T-cell (primary cell): ENCODE measurements around the gene NEK5. TPM values are rescaled to one million over a fixed set of nuclear protein-coding genes. Genes with fewer than 3 reads are reported as not detected.
"Not testable (repeated sequence)": the region's sequence is repeated elsewhere in the genome, so short reads cannot be mapped to it uniquely, and the experiment has no call there.

ENCODE experiments used
- ATAC-seq, 4 experiments: fragments of 200-7000 bp in 3 of 4; fragments of 150-1000 bp in 1 of 4; cut with Tn5 transposase; replicated peaks in 1 of 4; 1 replicate in 3 of 4; 2 replicates in 1 of 4; pipeline ENCODE4 v1.10.0; 2021; ENCODE audit warnings: moderate library complexity in 3 of 4, mild to moderate bottlenecking in 2 of 4, moderate number of reproducible peaks in 1 of 4
- CTCF ChIA-PET, 2 donors: fragments of 300-600 bp; sonication (Branson Sonifier 250); formaldehyde crosslinking; loops; one replicate each; lab custom pipeline; 2022; ENCODE audit warnings: antibody characterized with exemption in 2 of 2; lab: Charles Lee
- POLR2A ChIA-PET, 2 donors: fragments of 300-600 bp; sonication (Branson Sonifier 250); formaldehyde crosslinking; loops; one replicate each; lab custom pipeline; 2022; ENCODE audit warnings: antibody characterized with exemption in 2 of 2; lab: Charles Lee
- DNase-seq, 35 experiments: peaks; one replicate each; pipeline versions ENCODE4 v3.0.0 to v3.0.0-alpha.2; 2013 to 2023
- H3K27ac ChIP-seq: one replicate; pipeline ENCODE4 v1.5.1; 2013; ENCODE audit warnings: low read length
- H3K27me3 ChIP-seq, 2 experiments: replicated peaks in 1 of 2; 1 replicate in 1 of 2; 2 replicates in 1 of 2; pipeline versions ENCODE4 v1.6.1 to v1.7.0; 2013; ENCODE audit warnings: low read length in 1 of 2, mixed read lengths in 1 of 2; ENCODE audit not compliant: control insufficient read depth in 2 of 2, insufficient read depth in 2 of 2; ENCODE audit errors: extremely low read depth in 1 of 2
- H3K36me3 ChIP-seq, 2 donors: 1 replicate in 1 of 2; 2 replicates in 1 of 2; pipeline versions ENCODE4 v1.6.1 to v1.7.0; 2013; ENCODE audit warnings: low read length in 1 of 2; ENCODE audit not compliant: control insufficient read depth in 2 of 2, insufficient read depth in 1 of 2; ENCODE audit errors: extremely low read depth in 1 of 2
- H3K4me1 ChIP-seq, 2 experiments: 1 replicate in 1 of 2; 2 replicates in 1 of 2; pipeline versions ENCODE4 v1.6.1 to v1.7.0; 2013; ENCODE audit warnings: low read length in 2 of 2, mixed read lengths in 1 of 2; ENCODE audit not compliant: insufficient read depth in 2 of 2, control insufficient read depth in 1 of 2; ENCODE audit errors: extremely low read depth in 1 of 2
- H3K4me3 ChIP-seq, 2 donors: 1 replicate in 1 of 2; 2 replicates in 1 of 2; pipeline versions ENCODE4 v1.5.1 to v1.7.0; 2013; ENCODE audit warnings: mild to moderate bottlenecking in 2 of 2, low read length in 1 of 2, moderate library complexity in 1 of 2; ENCODE audit not compliant: control insufficient read depth in 1 of 2; ENCODE audit errors: extremely low read depth in 1 of 2
- H3K9me3 ChIP-seq: 2 replicates; pipeline ENCODE4 v1.7.0; 2013
- H3K27ac Mint-ChIP-seq, 2 donors: one replicate each; pipeline ENCODE4 v1.8.0; 2020 to 2021; ENCODE audit warnings: mild to moderate bottlenecking in 2 of 2, mixed read lengths in 2 of 2
- H3K27me3 Mint-ChIP-seq, 2 donors: one replicate each; pipeline ENCODE4 v1.8.0; 2021 to 2022; ENCODE audit warnings: mixed read lengths in 2 of 2
- H3K36me3 Mint-ChIP-seq: one replicate; pipeline ENCODE4 v1.8.0; 2021; ENCODE audit warnings: mixed read lengths
- H3K4me1 Mint-ChIP-seq, 3 donors: one replicate each; pipeline ENCODE4 v1.8.0; 2020 to 2022; ENCODE audit warnings: mixed read lengths in 3 of 3, mild to moderate bottlenecking in 1 of 3
- H3K4me3 Mint-ChIP-seq, 3 donors: one replicate each; pipeline ENCODE4 v1.8.0; 2020 to 2022; ENCODE audit warnings: mild to moderate bottlenecking in 3 of 3, mixed read lengths in 3 of 3, moderate library complexity in 3 of 3
- H3K9me3 Mint-ChIP-seq, 3 donors: one replicate each; pipeline ENCODE4 v1.8.0; 2020 to 2022; ENCODE audit warnings: mixed read lengths in 3 of 3
- WGBS: methylation state at CpG from one replicate; pipeline ENCODE4 v1.1.5; 2013; ENCODE audit warnings: missing lambda C conversion rate; ENCODE audit not compliant: insufficient coverage; 5-methylcytosine and 5-hydroxymethylcytosine counted together
- total RNA-seq, 35 experiments: library from RNA in 6 of 35; stranded (reverse) in 6 of 35; fragments of 120-200 nt in 1 of 35; gene quantifications; one replicate each; pipeline versions ENCODE4 v1.2.1 to v1.2.4 and lab custom pipeline; 2013 to 2026

Gene NEK5
- total RNA-seq, 5 donors from 2014 or later (not counting 1 experiment from before 2014, with no cell fraction given): 0.09 TPM; not detected in 4

DNA sequence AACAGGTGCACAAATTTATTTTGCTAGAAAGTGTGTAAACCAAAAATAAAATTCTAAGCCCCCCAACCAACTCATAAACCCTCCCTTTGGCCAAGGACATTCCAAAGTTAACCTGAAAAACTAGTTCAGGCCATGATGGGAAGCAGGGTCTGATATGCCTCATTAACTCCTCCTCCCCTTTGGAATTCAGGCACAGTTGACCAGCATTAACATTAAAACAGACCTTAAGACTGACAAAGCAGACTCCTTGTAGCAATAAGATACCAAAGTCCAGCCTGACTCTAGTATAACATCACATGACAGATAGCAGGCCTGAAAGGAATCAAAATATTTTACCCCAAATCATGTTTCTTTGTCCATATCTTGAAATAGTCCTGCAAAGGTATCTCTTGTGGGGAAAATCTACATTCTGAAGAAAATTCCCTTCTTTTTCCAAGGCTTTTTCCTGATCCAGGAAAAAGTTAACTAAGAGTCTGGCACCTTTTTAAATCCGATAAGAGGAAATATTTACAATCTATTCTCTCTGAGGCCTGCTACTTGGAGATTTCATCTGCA, 19.7 kb downstream of the NEK5 start:
- Histone ChIP-seq H3K9me3 (no peaks in the 10 kb centered on the region), H3K4me1 (no peaks in the 10 kb centered on the region), H3K27me3 (no peaks in the 10 kb centered on the region), H3K36me3 (no peaks in the 10 kb centered on the region), H3K4me3 (no peak overlapping the region), H3K27ac (no peak overlapping the region)
- DNase-seq: no peak
- Mint-ChIP-seq H3K27ac (no peak overlapping the region), H3K27me3 (peaks cover 3 to 13% of the 10 kb centered on the region in 2 donors), H3K36me3 (no peaks in the 10 kb centered on the region), H3K4me3 (no peak overlapping the region), H3K9me3 (no peaks in the 10 kb centered on the region), H3K4me1 (no peaks in the 10 kb centered on the region)
- 90% methylated on average over 1 of the region's 1 CpG for WGBS
- no peak for ATAC-seq
- ChIA-PET POLR2A (no interaction called here), CTCF (interaction anchor here in 1 of 2 donors (0.8 kb wide), 1 partner anchor 356 kb away, joined by 3 read pairs; no protein-coding TSS in a partner anchor)

DNA sequence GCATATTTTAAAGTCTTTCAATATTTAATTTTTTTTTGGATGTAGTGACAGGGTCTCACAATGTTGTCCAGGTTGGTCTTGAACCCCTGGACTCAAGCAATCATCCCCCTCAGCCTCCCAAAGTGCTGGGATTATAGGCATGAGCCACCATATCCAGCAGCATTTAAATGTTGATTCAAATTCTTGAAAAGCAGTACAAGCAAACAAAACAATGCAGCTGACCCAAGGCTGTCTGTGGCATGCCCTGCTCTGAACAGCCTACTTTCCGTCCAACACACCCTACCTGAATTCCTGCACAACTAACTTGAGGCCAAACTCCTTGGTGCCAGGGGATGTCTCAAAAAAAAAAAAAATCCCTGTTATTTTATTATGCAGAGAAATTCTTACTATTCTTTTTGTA, 23.0 kb downstream of the NEK5 start:
- Mint-ChIP-seq H3K27ac (no peak overlapping the region), H3K4me1 (no peaks in the 10 kb centered on the region), H3K27me3 (peaks cover 3% of the 10 kb centered on the region in 2 donors), H3K9me3 (no peaks in the 10 kb centered on the region), H3K4me3 (no peak overlapping the region), H3K36me3 (no peaks in the 10 kb centered on the region)
- Histone ChIP-seq H3K27ac (no peak overlapping the region), H3K36me3 (no peaks in the 10 kb centered on the region), H3K27me3 (no peaks in the 10 kb centered on the region), H3K9me3 (no peaks in the 10 kb centered on the region), H3K4me3 (no peak overlapping the region), H3K4me1 (no peaks in the 10 kb centered on the region)
- ATAC-seq: no peak
- ChIA-PET CTCF (no interaction called here), POLR2A (no interaction called here)
- no peak for DNase-seq
- no CpG with 5 or more reads among the region's 1 CpG for WGBS

DNA sequence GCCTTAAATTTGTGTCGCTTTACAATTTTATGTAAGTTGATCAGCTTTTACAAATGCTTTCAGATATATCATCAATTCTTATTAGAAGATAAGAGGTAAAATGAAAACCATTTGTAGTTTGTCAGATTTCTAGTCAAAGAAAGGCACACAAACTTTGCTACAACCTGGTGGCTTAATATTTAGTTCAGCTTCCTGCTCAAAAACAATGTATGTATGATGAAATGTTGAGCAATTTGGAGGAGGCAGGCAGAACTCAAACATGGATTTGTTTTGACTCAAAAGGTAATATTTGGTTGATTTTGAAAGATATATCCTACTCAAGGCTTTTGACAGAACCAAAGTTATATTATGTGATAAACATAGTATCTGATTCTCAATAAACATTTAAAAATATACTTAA, 24.2 kb downstream of the NEK5 start:
- H3K9me3 ChIP-seq: no peaks in the 10 kb centered on the region
- WGBS: no CpG with 5 or more reads among the region's 1 CpG
- Mint-ChIP-seq H3K4me1 (no peaks in the 10 kb centered on the region), H3K27ac (no peak overlapping the region), H3K27me3 (peaks cover under 1 to 2% of the 10 kb centered on the region in 2 donors), H3K9me3 (no peaks in the 10 kb centered on the region), H3K36me3 (no peaks in the 10 kb centered on the region), H3K4me3 (no peak overlapping the region)
- H3K36me3 ChIP-seq: no peaks in the 10 kb centered on the region
- H3K4me1 ChIP-seq: no peaks in the 10 kb centered on the region
- no peak for DNase-seq
- ChIA-PET CTCF (no interaction called here), POLR2A (no interaction called here)
- ATAC-seq: no peak
- no peak overlapping the region for H3K27ac ChIP-seq
- H3K4me3 ChIP-seq: no peak overlapping the region
- H3K27me3 ChIP-seq: peaks cover 0 to 4% of the 10 kb centered on the region in 2 experiments

DNA sequence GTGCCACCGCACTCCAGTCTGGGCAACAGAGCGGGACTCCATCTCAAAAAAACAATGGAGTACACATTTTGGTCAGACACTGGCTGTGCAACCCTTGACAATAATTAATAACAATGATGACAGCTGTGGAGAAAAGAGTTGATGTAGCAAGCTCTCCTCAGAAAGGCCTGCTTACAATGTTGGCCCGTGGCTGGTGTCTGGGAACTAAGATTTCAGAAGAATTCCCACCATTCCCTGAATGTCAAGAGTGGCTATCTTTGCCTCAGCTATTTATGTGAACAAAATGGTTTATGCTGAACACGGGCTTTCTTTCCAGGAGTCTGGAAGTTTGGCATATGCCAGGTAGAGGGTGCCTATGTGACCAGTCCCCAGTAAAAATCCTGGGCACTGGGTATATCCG, 25.5 kb downstream of the NEK5 start:
- ATAC-seq (no peak), DNase-seq (no peak)
- H3K9me3 Mint-ChIP-seq: no peaks in the 10 kb centered on the region
- no peak overlapping the region for H3K4me3 ChIP-seq
- H3K27me3 Mint-ChIP-seq: no peaks in the 10 kb centered on the region
- H3K4me3 Mint-ChIP-seq: no peak overlapping the region
- 100% methylated on average over 1 of the region's 5 CpGs for WGBS
- H3K27ac ChIP-seq: no peak overlapping the region
- no peaks in the 10 kb centered on the region for H3K9me3 ChIP-seq
- no peak overlapping the region for H3K27ac Mint-ChIP-seq
- no peaks in the 10 kb centered on the region for H3K4me1 Mint-ChIP-seq
- H3K36me3 Mint-ChIP-seq: no peaks in the 10 kb centered on the region
- ChIA-PET CTCF (interaction anchor here in 1 of 2 donors (1.0 kb wide), 1 partner anchor 37 kb away, joined by 3 read pairs; no protein-coding TSS in a partner anchor), POLR2A (no interaction called here)
- no peaks in the 10 kb centered on the region for H3K36me3 ChIP-seq
- no peaks in the 10 kb centered on the region for H3K4me1 ChIP-seq
- peaks cover 0 to 4% of the 10 kb centered on the region in 2 experiments for H3K27me3 ChIP-seq

DNA sequence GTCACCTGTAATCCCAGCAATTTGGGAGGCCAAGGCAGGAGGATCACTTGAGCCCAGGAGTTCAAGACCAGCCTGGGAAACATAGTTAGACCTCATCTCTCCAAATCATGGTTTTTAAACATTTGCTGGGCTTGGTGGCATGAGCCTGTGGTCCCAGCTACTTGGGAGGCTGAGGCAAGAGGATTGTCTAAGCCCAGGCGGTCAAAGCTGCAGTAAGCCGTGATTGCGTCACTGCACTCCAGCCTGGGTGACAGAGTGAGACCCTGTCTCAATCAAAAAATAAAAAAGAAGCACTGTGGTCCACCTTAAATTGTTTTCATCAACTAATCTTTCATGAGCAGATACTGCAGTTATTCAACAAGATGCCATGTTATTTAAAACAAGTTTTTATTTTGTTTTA, 26.4 kb downstream of the NEK5 start:
- POLR2A ChIA-PET: interaction anchor here in 1 of 2 donors (0.6 kb wide), 1 partner anchor 242 kb away, joined by 3 read pairs; no protein-coding TSS in a partner anchor
- H3K4me1 Mint-ChIP-seq, H3K36me3 Mint-ChIP-seq, H3K4me1 ChIP-seq, H3K27ac Mint-ChIP-seq, H3K27me3 Mint-ChIP-seq, H3K27me3 ChIP-seq, H3K9me3 Mint-ChIP-seq, H3K36me3 ChIP-seq, DNase-seq, H3K9me3 ChIP-seq, ATAC-seq, H3K27ac ChIP-seq, H3K4me3 Mint-ChIP-seq, H3K4me3 ChIP-seq: not testable (repeated sequence)
- CTCF ChIA-PET: interaction anchor here (0.6 to 1.0 kb wide), 2 partner anchors 36 to 231 kb away, joined by 3 to 4 read pairs; no protein-coding TSS in a partner anchor
- WGBS: 93% methylated on average over 3 of the region's 3 CpGs

DNA sequence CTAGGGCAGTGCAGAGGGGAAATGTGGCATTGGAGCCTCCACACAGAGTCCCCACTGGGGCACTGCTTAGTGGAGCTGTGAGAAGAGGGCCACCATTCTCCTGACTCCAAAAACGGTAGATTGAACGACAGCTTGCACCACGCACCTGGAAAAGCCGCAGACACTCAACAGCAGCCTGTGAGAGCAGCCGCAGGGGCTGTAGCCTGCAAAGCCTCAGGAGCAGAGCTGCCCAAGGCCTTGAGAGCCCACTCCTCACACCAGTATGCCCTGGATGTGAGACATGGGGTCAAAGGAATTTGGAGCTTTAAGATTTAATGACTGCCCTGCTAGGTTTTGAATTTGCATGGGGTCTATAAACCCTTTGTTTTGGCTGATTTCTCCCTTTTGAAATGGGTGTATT, 31.7 kb downstream of the NEK5 start:
- ChIA-PET CTCF (no interaction called here), POLR2A (no interaction called here)

More for the DNA sequence above, 31.7 kb downstream of the NEK5 start:
- no peaks in the 10 kb centered on the region for H3K9me3 Mint-ChIP-seq
- no peaks in the 10 kb centered on the region for H3K36me3 ChIP-seq
- H3K27ac ChIP-seq: no peak overlapping the region
- H3K27me3 ChIP-seq: peaks cover 0 to 7% of the 10 kb centered on the region in 2 experiments
- WGBS: 88% methylated on average over 5 of the region's 5 CpGs
- H3K4me3 ChIP-seq: no peak overlapping the region
- no peak overlapping the region for H3K4me3 Mint-ChIP-seq
- H3K27ac Mint-ChIP-seq: no peak overlapping the region
- H3K4me1 ChIP-seq: no peaks in the 10 kb centered on the region
- no peaks in the 10 kb centered on the region for H3K9me3 ChIP-seq
- H3K27me3 Mint-ChIP-seq: peaks cover 0 to 2% of the 10 kb centered on the region in 2 donors
- DNase-seq: no peak
- no peak for ATAC-seq
- H3K4me1 Mint-ChIP-seq: no peaks in the 10 kb centered on the region
- H3K36me3 Mint-ChIP-seq: no peaks in the 10 kb centered on the region
